SK-N-SH (cell line): ENCODE data around the gene LIME1.

Experiments
- CHD2 ChIP-seq: fragments of 150-350 bp; IDR thresholded peaks from 2 replicates; pipeline ENCODE4 v1.6.1; 2018; ENCODE audit warnings: low read length; ENCODE audit not compliant: partially characterized antibody
- CTCF ChIP-seq: fragments of 200-600 bp; sonication (generic); IDR thresholded peaks from 2 replicates; pipeline ENCODE4 v1.6.1; 2017; ENCODE audit warnings: antibody characterized with exemption, mild to moderate bottlenecking, moderate library complexity
- EP300 ChIP-seq, 2 experiments: IDR thresholded peaks; 2 replicates each; pipeline versions ENCODE4 v1.4.0 to v1.6.1; 2012; ENCODE audit warnings: borderline replicate concordance in 1 of 2, low read depth in 1 of 2, low read length in 1 of 2
- EZH2phosphoT487 ChIP-seq: fragments of 200-600 bp; sonication (generic); IDR thresholded peaks from 2 replicates; pipeline ENCODE4 v1.6.1; 2017; ENCODE audit warnings: low read depth, mixed run types, mild to moderate bottlenecking, antibody characterized with exemption, moderate library complexity, borderline replicate concordance
- MAX ChIP-seq: IDR thresholded peaks from 2 replicates; pipeline ENCODE4 v1.4.0; 2012; ENCODE audit warnings: low read depth
- NRF1 ChIP-seq: IDR thresholded peaks from 2 replicates; pipeline ENCODE4 v1.6.1; 2012; ENCODE audit warnings: low read depth, mild to moderate bottlenecking, low read length
- POLR2AphosphoS5 ChIP-seq: IDR thresholded peaks from 2 replicates; pipeline ENCODE4 v1.6.1; 2012; ENCODE audit warnings: low read depth, low read length
- RAD21 ChIP-seq: IDR thresholded peaks from 2 replicates; pipeline ENCODE4 v1.6.1; 2012; ENCODE audit warnings: mild to moderate bottlenecking, low read length
- REST ChIP-seq: IDR thresholded peaks from 2 replicates; pipeline ENCODE4 v1.6.1; 2012; ENCODE audit warnings: mild to moderate bottlenecking, low read depth, low read length, moderate library complexity
- RFX5 ChIP-seq: IDR thresholded peaks from 2 replicates; pipeline ENCODE4 v1.6.1; 2012; ENCODE audit warnings: mild to moderate bottlenecking, improper control_type of control experiment, low read length
- SMC3 ChIP-seq: IDR thresholded peaks from 2 replicates; pipeline ENCODE4 v1.6.1; 2012; ENCODE audit warnings: low read depth, low read length, improper control_type of control experiment
- TEAD4 ChIP-seq: IDR thresholded peaks from 2 replicates; pipeline ENCODE4 v1.4.0; 2012; ENCODE audit warnings: mild to moderate bottlenecking, borderline replicate concordance; ENCODE audit not compliant: insufficient read depth
- YY1 ChIP-seq: IDR thresholded peaks from 2 replicates; pipeline ENCODE4 v1.4.0; 2012; ENCODE audit warnings: low read depth, mild to moderate bottlenecking
- ZBTB33 ChIP-seq: IDR thresholded peaks from 2 replicates; pipeline ENCODE4 v1.4.0; 2012; ENCODE audit warnings: low read depth, borderline replicate concordance

GRCh38 chr20:63747622-63748069 lies 11.2 kb downstream of the LIME1 start:
- no peak for TF ChIP-seq RFX5
- no peak for TF ChIP-seq CTCF
- no peak for TF ChIP-seq EP300 (IDR thresholded peaks at IDR 0.05; ENCODE audit: borderline replicate concordance in 1 of 2, low read depth in 1 of 2, low read length in 1 of 2)
- TF ChIP-seq SMC3: no peak
- TF ChIP-seq POLR2AphosphoS5: no peak
- TF ChIP-seq EZH2phosphoT487: no peak
- no peak for TF ChIP-seq TEAD4
- no peak for TF ChIP-seq MAX
- TF ChIP-seq RAD21: no peak
- no peak for TF ChIP-seq YY1
- no peak for TF ChIP-seq REST
- TF ChIP-seq NRF1: no peak
- TF ChIP-seq ZBTB33: no peak
- no peak for TF ChIP-seq CHD2
